SK-N-SH treated with all-trans-retinoic acid at 6 μM for 48 hours (cell line): Measurements from ENCODE around the gene PRMT7.

ENCODE experiments used
- ARNTL ChIP-seq: fragments of 450-650 bp; formaldehyde crosslinking; IDR thresholded peaks from 2 replicates; pipeline ENCODE4 v1.5.0; 2020; ENCODE audit warnings: low read depth, mild to moderate bottlenecking, moderate library complexity, borderline replicate concordance
- BACH2 ChIP-seq: fragments of 250-450 bp; sonication (Bioruptor Pico); IDR thresholded peaks from 2 replicates; pipeline ENCODE4 v1.9.0; 2021; ENCODE audit warnings: mild to moderate bottlenecking, borderline replicate concordance
- CSDC2 ChIP-seq: fragments of 250-450 bp; sonication (Bioruptor Pico); IDR thresholded peaks from 2 replicates; pipeline ENCODE4 v1.5.0; 2020; ENCODE audit warnings: mild to moderate bottlenecking, moderate library complexity
- GLIS3 ChIP-seq: fragments of 250-450 bp; sonication (Bioruptor Pico); IDR thresholded peaks from 2 replicates; pipeline ENCODE4 v1.5.0; 2020; ENCODE audit warnings: mild to moderate bottlenecking, moderate library complexity
- OSR1 ChIP-seq: fragments of 250-450 bp; sonication (Bioruptor Pico); IDR thresholded peaks from 2 replicates; pipeline ENCODE4 v1.8.0; 2022; ENCODE audit warnings: moderate library complexity, mild to moderate bottlenecking, inconsistent platforms
- PATZ1 ChIP-seq: fragments of 250-450 bp; sonication (Bioruptor Pico); IDR thresholded peaks from 2 replicates; pipeline ENCODE4 v1.8.0; 2020; ENCODE audit warnings: mild to moderate bottlenecking, moderate library complexity, borderline replicate concordance
- RARB ChIP-seq: fragments of 250-450 bp; sonication (Bioruptor Pico); IDR thresholded peaks from 2 replicates; pipeline ENCODE4 v1.8.0; 2021; ENCODE audit warnings: mild to moderate bottlenecking, moderate library complexity
- TOX ChIP-seq: fragments of 250-450 bp; sonication (Bioruptor Pico); IDR thresholded peaks from 2 replicates; pipeline ENCODE4 v1.8.0; 2021; ENCODE audit warnings: mild to moderate bottlenecking, moderate library complexity, borderline replicate concordance
- ZFP30 ChIP-seq: fragments of 450-650 bp; formaldehyde crosslinking; IDR thresholded peaks from 2 replicates; pipeline ENCODE4 v1.5.0; 2022; ENCODE audit warnings: mild to moderate bottlenecking, moderate library complexity
- ZNF70 ChIP-seq: fragments of 450-650 bp; formaldehyde crosslinking; IDR thresholded peaks from 2 replicates; pipeline ENCODE4 v1.5.0; 2020; ENCODE audit warnings: mild to moderate bottlenecking, moderate library complexity
- ZNF8 ChIP-seq: fragments of 450-650 bp; formaldehyde crosslinking; IDR thresholded peaks from 2 replicates; pipeline ENCODE4 v1.5.0; 2020; ENCODE audit warnings: mild to moderate bottlenecking, moderate library complexity

DNA sequence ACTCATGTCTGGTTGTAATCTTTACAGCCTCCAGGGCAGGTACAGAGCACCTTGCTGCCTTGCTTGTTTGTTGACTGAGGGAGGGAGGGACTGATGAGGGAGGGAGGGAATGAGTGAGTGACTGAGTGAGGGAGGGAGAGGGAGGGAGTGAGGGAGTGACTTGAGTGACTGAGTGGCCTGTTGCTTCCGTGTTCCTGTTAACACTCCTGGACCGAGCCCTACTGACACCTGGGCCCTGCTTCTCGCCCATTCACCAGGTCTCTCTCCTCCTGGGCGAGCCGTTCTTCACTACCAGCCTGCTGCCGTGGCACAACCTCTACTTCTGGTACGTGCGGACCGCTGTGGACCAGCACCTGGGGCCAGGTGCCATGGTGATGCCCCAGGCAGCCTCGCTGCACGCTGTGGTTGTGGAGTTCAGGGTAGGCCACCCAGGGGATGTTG lies 41.2 kb downstream of the PRMT7 start:
- TF ChIP-seq ARNTL (CRISPR knock-in tag) (no peak), GLIS3 (CRISPR knock-in tag) (no peak), BACH2 (CRISPR knock-in tag) (no peak), RARB (CRISPR knock-in tag) (no peak), ZNF70 (CRISPR knock-in tag) (no peak), ZFP30 (CRISPR knock-in tag) (no peak), CSDC2 (CRISPR knock-in tag) (no peak), TOX (CRISPR knock-in tag) (no peak), OSR1 (CRISPR knock-in tag) (no peak), PATZ1 (CRISPR knock-in tag) (no peak), ZNF8 (no peak)
